HG03354 (cell line): ENCODE measurements around the gene F13A1.

Source experiments
- ATAC-seq: cut with Tn5 transposase; IDR thresholded peaks from one replicate; pipeline ENCODE4 v1.9.1; 2021; ENCODE audit warnings: mild to moderate bottlenecking; ENCODE audit not compliant: unreplicated experiment, poor library complexity, severe bottlenecking

Gene F13A1

GRCh38 chr6:6251555-6252280 is 68.7 kb downstream of the F13A1 start:
- no peak for ATAC-seq

GRCh38 chr6:6248651-6249050 is 71.8 kb downstream of the F13A1 start:
- ATAC-seq = peak; percentile 69

DNA sequence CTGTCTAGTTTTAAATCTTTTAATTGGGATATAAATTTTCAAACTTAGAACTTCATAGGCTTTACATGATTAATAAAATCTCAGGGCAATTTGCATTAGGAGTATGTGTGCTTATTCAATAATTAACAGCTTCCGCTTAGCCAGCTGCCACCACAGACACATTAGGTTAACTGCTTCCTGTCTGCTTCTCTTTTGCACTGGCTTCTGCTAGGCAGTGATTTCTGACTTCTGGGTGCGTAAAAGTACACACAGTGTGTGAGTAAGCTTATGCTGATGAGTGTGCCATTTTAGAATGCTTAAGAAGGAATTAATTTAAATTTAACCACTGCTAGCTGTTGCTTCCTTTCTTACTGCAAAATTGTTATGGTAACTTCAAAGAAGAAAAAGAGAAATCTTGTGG is 73.9 kb downstream of the F13A1 start:
- ATAC-seq = peak; percentile 89

DNA sequence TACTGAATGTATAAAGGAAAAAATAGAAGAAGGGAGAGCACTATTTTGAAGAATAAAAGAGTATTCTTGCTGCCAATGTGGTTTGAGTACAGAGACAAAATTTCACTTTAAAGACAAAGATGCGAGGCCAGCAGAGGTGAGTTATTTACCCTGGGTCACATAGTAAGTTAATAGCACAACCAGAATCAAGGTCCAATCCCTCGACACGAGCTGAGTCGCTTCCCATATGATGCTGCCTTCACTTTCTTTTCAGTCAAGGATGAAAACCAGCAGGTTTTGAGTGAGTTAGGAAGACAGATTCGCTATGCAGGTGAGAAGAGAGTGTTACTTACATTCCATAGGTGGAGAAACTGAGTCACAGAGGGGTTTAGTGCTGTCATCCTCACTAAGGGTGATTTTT is 75.8 kb downstream of the F13A1 start:
- ATAC-seq = no peak

DNA sequence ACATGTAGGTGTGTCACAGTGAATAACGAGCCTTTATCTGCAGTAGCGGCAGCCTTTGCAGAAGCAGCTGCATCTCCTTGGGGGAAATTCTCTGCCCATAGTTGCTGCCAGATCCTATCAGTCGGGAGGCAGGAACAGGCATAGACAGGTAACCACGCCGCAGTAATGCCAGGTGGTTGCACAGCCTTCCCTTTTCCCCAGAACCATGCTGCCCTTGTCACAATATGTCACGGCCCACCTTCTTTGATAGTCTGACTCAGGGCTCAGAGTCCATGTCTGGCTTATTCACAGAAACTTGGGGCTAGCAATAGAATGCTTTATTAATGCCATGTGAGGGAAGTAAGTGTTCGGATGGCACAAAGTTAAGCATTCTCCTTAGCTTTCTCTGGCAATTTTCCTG is 76.6 kb downstream of the F13A1 start:
- no peak for ATAC-seq

DNA sequence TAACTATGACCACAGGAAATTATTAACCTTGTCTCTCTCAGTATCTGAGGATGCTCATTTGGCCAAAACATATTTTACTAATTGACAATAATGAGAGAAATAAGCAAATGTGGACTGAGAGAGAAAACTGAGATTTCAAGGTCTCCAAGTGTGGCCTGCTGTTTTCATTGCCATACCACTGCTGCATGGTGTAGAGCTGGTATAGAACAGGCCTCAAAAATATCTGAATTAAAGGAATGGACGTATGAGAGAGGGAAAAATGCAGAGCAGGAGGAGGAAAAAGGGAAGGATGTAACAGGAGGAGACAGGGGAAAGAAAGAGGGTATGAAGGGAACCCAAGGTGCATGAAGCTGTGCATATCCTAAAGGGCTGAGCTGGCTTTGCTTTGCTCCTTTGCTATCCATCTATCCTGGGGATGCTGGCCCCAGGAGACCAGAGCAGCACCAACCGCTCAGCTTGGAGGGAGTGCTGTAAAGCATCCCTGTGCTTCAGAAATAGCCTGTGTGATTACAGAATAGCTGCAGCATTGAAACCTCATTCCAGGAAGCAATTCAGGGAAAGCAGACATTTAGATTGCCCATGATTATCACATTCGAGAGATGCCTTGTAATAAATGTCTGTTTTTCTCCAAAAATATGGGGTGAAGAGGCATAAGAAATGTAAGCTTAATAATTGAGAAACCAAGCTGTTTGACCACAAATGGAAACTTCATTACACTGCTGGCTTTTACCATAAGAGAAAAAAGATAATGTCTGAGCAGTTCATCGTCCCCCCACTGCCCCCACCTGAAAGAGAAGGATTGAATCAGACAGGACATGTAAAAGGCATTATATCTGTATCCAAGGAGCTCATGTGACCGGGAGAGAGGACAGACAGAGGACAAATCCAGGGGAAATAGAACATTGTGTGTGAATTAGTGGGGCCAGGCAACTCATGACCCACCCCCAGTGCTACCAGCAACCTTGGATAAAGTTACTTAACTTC is 80.6 kb downstream of the F13A1 start:
- no peak for ATAC-seq

DNA sequence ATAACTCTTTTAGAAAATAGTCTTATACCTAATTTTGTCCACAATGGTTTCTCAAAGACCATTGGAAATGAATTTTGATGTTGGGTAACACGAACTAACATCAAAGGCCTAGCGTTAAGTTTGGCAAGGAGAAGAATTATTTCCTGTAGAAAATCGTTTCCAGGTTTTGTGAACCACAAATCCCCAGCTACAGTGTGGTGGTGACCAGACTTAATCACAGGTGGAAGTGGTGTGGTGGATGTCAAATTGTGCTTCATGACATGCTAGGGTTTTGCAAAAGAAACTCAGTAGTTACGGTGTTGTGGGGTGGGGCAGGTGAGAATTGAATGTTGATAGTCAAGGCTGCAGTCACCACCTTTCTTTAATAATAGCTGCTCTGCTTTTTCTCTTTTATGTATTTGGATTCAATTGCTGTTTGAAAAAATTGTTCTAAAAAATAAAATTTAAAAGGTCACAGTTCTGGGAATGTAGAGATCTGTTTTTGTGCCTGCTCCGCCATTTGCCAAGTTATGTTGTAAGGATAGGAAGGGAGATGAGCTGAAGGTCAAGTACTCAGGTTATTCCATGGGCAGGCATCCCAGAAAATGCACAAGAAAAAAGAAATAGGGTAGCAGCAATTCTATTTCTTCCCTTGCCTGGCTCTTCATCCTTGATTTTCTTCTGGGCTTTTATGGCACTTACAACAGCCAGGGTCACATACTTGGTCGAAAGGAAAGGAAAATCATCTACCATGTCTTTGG is 83.6 kb downstream of the F13A1 start:
- no peak for ATAC-seq

- ATAC-seq = no peak
These were observed 84.7 kb downstream of the F13A1 start for GRCh38 chr6:6235786-6236185.

- no peak for ATAC-seq
These were observed 85.5 kb downstream of the F13A1 start for GRCh38 chr6:6234963-6235362.

- ATAC-seq = no peak
These were observed 90.2 kb downstream of the F13A1 start for GRCh38 chr6:6230286-6230685.

DNA sequence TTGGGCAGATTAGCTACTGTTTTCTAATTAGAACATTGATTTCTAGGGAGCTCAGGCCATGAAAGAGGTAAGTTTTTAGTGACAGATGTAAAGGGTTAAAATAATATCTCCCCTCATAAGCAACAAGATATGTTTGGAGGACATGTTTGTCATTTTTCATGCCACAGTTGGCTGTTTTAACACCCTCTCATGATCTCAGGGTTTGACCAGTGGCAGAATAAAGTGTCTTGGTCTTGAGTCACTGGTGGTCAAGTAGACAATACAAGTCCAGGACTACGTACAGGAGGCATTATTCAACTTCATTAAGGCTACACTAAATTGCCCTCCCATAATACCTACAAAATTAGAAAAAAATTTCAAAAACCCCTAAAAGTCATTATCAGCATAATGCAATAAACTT is 92.6 kb downstream of the F13A1 start:
- ATAC-seq = no peak

DNA sequence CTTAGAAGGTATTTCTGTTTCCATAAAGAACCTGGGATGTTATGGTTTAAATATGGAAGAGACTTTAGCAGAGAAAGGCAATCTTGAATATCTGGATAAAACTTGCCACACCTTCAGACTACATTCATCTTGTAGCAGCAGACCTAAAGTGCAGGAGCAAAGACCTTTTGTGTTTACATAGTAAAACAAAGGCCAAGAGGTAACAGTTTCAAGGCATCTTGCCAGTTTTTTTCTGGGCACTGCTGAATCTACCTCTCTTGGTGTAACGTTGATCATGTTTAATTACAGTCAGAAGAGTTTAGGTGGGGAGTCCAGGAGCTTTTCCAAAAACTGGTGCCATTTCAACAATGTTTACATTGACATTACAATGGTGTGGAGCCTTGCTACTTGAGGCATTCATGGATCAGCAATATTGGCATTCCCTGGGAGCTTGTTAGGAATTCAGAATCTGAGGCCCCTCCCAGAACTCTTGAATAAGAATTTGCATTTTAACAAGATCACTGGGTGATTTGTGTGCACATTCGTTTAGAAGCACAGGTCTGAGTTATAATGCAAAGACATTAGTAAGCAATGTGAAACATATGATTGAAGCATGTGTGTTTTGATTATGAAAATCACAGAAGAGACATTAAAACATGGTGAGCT is 94.5 kb downstream of the F13A1 start:
- no peak for ATAC-seq

DNA sequence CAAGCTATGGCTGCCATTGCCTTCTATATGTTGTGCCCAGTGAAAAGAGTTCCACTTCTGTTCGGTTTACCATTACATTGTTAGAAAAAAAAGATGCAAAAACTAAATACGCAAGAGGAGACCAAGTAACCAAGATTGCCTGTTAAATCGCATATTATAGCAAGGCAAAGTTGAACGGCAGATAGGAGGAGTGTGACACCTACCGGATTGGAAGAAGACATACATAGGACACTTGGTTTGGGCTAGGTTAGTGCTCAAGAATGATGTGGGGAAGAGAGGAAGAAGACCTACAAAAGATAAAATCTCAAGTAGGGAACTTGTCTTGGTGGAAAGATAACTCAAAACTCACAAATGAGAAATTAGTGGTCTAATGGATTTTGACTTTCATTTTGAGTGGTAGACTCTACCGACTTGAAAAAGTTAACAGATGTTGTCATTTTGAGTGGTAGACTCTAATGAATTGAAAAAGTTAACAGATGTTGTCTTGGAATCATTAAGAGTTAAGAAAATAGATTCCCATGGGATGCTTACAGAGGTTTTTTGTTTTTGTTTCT is 95.5 kb downstream of the F13A1 start:
- no peak for ATAC-seq

- ATAC-seq = no peak
These were observed 98.5 kb downstream of the F13A1 start for GRCh38 chr6:6221787-6222535.

GRCh38 chr6:6220718-6221117 is 99.7 kb downstream of the F13A1 start:
- ATAC-seq = no peak

GRCh38 chr6:6219716-6220115 is 100.7 kb downstream of the F13A1 start:
- no peak for ATAC-seq

DNA sequence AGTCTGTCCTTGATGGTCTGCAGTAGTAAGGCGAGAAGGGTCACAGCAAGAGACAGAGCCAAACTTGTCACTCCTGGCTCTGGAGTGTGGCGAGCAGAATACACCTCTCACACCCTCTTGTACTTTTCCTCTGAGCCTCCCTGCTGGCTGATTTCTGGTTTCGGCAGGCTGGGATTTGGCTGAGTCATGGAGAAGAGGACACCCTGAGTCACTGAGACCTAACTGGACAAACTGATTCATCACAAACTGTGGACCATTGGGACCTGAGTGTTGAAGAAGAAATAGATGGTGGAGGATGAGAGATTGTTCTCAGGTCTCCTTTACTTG is 101.7 kb downstream of the F13A1 start:
- no peak for ATAC-seq

DNA sequence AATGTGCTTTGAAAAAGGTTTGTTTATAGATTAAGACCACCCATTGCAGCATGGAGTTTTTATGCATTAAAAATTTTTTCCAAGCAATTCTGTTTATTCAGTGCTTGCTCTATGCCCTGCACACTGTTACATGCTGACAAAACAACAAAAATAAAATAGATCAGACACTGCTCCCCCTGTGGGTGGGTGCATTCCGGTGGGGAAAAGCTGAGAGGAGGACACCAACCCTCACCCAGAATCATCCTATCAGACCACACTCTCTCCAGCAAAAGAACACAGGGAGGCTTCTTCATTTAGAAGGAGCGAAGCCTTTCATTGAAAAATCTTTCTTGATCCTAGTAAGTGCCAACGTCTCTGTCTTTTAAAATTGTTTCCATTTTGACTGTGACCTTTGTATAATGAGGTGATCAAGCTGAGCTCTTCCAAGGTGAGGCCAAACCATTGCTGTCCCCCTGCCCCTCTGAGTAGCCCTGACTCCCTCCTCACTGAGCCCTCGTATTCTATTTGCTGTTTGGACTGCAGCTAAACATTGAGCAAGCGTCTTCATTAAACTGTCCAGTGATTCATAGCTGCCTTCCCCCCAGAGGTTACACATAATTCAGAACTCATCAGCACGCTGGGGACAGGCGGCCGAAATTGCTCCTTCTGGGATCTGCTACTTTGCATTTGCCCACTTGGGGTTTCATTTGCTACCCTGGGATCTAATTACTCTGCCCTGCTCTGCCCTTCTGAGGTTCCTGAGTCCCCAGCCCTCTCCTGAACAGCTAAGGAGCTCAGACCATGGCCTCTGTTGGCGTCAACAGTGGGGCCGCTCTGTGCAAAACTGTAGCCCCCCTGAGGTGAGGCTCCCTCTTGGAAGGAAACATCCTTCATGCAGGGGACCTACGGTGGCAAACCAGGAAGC is 102.4 kb downstream of the F13A1 start:
- no peak for ATAC-seq
